Colon (tissue), 2 donors: ENCODE measurements around the gene NKAIN4.

Source experiments
- FAIRE-seq: peaks from 2 replicates; lab custom pipeline; 2012; peaks lifted over from hg19 to GRCh38; lab: Jason Lieb, UNC
- donor health status: control.
- donor health status: control.

NKAIN4 gene

DNA sequence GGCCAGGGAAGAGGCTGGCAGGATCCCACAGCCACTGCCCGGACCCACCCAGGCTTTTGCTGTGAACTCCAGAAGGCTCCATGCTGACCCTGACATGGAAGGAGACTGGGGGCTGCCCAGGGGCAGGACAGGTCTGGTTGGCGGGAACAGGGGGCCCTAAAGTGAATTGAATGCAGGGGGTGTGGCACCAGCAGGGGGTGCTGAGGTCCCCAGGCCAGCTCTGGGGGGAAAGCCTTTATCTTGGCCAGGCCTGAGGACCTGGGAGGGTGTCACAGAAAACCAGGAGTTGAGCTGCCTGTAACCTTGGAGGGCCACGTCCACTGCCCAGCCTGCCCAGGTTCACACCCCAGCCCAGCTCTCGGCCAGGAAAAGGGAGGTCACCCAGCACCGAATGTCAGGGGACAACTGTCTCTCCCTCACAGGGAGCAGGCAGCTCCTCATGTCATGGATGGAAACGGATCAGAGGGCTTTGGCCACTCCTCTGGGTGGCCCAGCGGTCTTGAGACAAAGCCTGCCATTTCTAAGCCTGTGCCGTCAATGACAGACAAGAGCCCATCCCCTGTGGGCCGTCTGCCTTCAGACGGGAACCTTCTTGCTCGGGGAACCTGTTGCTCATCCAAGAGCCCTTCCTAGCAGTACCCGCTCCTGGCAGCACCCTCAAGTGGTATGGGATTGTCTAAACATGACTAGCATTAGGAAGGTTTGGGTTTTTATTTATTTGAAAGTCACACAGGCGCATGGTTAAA is 35.4 kb downstream of the NKAIN4 start:
- FAIRE-seq: no peak

- FAIRE-seq: no peak
Measured at GRCh38 chr20:63217706-63218105, 36.6 kb downstream of the NKAIN4 start.

GRCh38 chr20:63216849-63217471 is 37.3 kb downstream of the NKAIN4 start:
- FAIRE-seq: no peak

DNA sequence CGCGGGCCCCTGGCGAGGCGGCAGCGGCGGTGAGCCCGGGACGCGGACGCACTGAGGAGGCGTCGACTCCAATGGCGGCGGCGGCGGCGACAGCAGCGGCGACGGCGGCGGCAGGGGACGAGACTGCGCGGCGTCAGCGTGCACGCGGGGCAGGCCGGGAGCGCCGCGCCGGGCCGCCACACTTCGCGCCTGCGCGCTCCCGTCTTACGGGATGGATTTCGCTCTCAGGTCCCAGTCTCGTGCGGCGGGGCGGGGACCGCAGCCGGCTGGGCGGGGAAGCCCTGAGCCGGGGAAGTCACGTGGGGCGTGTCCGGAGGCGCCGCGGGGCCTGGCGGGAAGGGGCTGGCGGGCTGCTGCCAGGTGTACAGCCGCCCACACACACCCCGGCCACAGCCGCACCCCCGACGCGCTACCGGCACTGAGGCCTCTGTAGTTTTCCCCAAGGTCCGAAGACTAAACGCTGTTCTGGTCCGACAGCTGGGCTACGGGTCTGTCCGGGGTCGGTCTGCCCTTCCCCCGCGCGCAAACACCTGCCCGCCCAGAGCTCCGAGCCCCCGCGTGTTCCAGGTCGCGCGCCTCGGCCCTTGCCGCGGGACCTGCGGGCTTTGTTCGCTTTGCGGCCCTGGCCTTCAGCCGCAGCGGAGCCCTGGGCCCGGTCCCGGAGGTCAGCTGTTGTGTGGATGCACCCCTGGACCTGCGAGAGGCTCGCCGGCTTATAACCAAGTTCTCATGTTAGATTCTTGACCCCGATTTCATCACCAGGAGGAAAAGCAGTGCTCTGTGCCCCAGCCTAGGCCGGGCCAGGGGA is 38.0 kb downstream of the NKAIN4 start, which contains the start of gene YTHDF1:
Gene YTHDF1 (minus strand): TSS at position 91 of the 808 bp plus-strand sequence. CDS start 239 bp downstream, outside the sequence.
- no peak for FAIRE-seq

GRCh38 chr20:63215101-63216040 is 38.9 kb downstream of the NKAIN4 start:
- FAIRE-seq: no peak

- FAIRE-seq: no peak
Measured at GRCh38 chr20:63214514-63214913, 39.7 kb downstream of the NKAIN4 start.

DNA sequence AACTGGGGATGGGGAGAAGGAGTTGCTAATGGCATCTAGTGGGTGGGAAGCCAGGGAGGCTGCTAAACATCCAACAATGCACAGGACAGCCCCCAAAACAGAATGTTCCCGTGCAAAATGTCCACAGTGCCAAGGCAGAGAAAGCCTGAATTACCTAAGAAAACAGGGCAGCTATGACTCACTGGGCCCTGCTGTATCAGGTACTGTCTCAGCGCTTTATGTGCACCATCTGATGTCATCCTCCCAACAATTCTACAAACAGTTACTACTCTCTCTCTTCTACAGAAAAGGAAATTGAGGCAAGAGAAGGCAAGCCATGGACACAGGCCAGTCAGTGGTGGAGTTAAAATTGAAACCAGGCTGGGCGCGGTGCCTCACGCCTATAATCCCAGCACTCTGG is 41.5 kb downstream of the NKAIN4 start:
- FAIRE-seq: no peak

DNA sequence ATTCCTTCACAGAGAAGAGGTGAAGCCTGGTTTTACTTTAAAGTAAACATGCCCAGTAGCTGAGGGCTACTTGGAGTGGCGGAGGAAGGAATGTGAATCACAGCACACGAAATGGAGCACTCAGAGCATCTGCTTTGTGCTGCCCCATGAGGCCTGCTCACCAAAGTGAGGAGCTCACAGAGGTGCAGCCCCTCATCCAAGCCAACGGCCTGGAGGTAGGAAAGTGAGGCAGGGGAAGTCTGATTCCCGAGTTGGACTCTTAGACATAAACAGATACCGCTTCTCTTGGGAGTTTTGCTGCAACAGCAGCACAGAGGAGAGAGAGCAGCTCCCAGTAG is 41.9 kb downstream of the NKAIN4 start:
- FAIRE-seq: no peak

- no peak for FAIRE-seq
Measured at GRCh38 chr20:63210011-63210605, 44.2 kb downstream of the NKAIN4 start.

GRCh38 chr20:63208346-63208909 is 45.8 kb downstream of the NKAIN4 start:
- no peak for FAIRE-seq

GRCh38 chr20:63206878-63207277 is 47.4 kb downstream of the NKAIN4 start:
- FAIRE-seq: no peak

GRCh38 chr20:63205896-63206295 is 48.4 kb downstream of the NKAIN4 start:
- FAIRE-seq: no peak

GRCh38 chr20:63204362-63204761 is 49.9 kb downstream of the NKAIN4 start:
- no peak for FAIRE-seq

GRCh38 chr20:63202811-63203526 is 51.3 kb downstream of the NKAIN4 start:
- FAIRE-seq: no peak

- FAIRE-seq: no peak
Measured at GRCh38 chr20:63202021-63202420, 52.2 kb downstream of the NKAIN4 start.

- FAIRE-seq: no peak
Measured at GRCh38 chr20:63198606-63199005, 55.7 kb downstream of the NKAIN4 start.

GRCh38 chr20:63196768-63197470 is 57.3 kb downstream of the NKAIN4 start:
- no peak for FAIRE-seq

DNA sequence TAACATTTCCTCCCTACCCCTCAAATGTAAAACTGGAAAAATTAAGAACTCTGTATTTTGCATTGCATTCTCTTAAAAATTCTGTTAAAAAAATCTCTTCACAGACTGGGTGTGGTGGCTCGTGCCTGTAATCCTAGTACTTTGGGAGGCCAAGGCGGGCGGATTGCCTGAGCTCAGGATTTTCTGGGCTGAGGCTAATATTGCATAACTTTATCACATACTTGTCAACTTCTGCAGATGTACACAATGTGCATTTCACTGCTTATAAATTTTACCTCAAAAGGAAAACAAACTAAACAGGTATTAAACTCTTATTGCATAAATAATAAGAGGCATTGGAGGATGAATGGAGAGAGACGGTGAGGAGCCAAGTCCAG is 59.5 kb downstream of the NKAIN4 start:
- FAIRE-seq: no peak

- no peak for FAIRE-seq
Measured at GRCh38 chr20:63194007-63194796, 60.1 kb downstream of the NKAIN4 start.
